ENCODE data around the gene OVOL1.

OVOL1 gene

DNA sequence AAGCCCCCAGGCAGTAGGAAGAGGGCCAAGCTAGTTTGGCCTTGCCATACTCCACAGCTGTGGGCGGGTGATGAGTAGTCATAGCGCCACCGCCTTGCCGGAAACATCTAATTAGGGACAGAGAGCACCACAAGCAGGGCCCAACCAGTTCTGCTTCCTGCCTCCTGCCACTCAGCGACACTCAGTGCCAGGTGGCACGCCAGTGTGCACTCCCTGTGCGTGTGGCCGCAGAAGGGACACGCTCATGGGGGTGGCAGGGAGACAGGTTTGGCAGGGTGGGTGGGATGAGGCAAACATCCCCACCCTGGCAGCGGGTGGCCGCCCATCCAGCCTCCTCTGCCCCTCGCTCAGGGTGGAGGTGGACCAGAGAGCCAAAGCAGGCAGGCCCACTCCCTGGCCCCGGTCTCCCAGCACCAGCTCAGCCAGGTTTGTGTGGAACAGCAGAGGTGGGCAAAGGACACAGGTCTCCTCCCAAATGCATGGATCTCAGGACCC is 4.9 kb downstream of the OVOL1 start:
- Histone ChIP-seq H3K36me3 (ENCODE audit: control insufficient read depth, insufficient read depth, low read length) (no peaks in the 10 kb centered on the region), H3K27me3 (ENCODE audit: control insufficient read depth, insufficient read depth, low read length) (no peaks in the 10 kb centered on the region), H3K79me2 (peaks cover 22% of the 10 kb centered on the region), H3K4me3 (ENCODE audit: low read depth, low read length) (no peak overlapping the region), H3K4me2 (ENCODE audit: low read length) (no peak overlapping the region), H3K9ac (no peak overlapping the region), H3K27ac (no peak overlapping the region), H3K4me1 (peaks cover 18% of the 10 kb centered on the region), H3K9me3 (ENCODE audit: control insufficient read depth, low read length) (no peaks in the 10 kb centered on the region), H2AFZ (no peak overlapping the region)
- no peak for TF ChIP-seq CTCF (IDR thresholded peaks at IDR 0.05)

- no peak overlapping the region for H3K27ac ChIP-seq
- no peak overlapping the region for H2AFZ ChIP-seq
- no peak overlapping the region for H3K9ac ChIP-seq
- peaks cover 18% of the 10 kb centered on the region for H3K4me1 ChIP-seq
- H3K9me3 ChIP-seq (ENCODE audit: control insufficient read depth, low read length): no peaks in the 10 kb centered on the region
- H3K4me2 ChIP-seq (ENCODE audit: low read length): no peak overlapping the region
- H3K79me2 ChIP-seq: peaks cover 22% of the 10 kb centered on the region
- TF ChIP-seq CTCF (IDR thresholded peaks at IDR 0.05): no peak
- H3K27me3 ChIP-seq (ENCODE audit: control insufficient read depth, insufficient read depth, low read length): no peaks in the 10 kb centered on the region
- H3K4me3 ChIP-seq (ENCODE audit: low read depth, low read length): no peak overlapping the region
- H3K36me3 ChIP-seq (ENCODE audit: control insufficient read depth, insufficient read depth, low read length): no peaks in the 10 kb centered on the region
Observed at GRCh38 chr11:65792456-65792855, 5.6 kb downstream of the OVOL1 start.

DNA sequence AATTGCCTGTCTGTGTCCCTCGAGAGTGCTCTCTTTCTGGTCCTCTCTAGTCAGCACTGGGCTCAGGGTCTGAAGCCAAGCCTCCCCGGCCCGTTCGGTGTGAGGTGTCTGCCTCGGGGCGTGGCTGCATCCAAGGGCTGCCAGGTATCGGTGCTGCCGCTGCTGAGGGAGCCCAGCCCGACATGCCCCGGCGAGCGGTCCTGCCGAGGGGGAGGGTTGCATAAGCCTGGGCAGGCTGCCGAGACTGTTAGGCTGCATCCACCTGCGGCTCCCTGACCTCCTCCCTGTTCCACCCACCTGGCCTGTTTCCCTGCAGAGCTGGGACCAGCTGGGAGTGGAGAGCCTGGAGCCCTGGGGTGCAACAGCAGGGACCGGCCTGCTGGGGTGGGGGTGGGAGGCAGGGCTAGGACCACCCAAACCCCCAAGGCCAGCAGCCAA is 6.3 kb downstream of the OVOL1 start:
- Histone ChIP-seq H3K79me2 (peaks cover 22% of the 10 kb centered on the region), H3K36me3 (ENCODE audit: control insufficient read depth, insufficient read depth, low read length) (no peaks in the 10 kb centered on the region), H3K9ac (no peak overlapping the region), H2AFZ (no peak overlapping the region), H3K4me2 (ENCODE audit: low read length) (no peak overlapping the region), H3K9me3 (ENCODE audit: control insufficient read depth, low read length) (no peaks in the 10 kb centered on the region), H3K27ac (no peak overlapping the region), H3K27me3 (ENCODE audit: control insufficient read depth, insufficient read depth, low read length) (no peaks in the 10 kb centered on the region), H3K4me1 (peaks cover 17% of the 10 kb centered on the region), H3K4me3 (ENCODE audit: low read depth, low read length) (no peak overlapping the region)
- TF ChIP-seq CTCF (IDR thresholded peaks at IDR 0.05): no peak

DNA sequence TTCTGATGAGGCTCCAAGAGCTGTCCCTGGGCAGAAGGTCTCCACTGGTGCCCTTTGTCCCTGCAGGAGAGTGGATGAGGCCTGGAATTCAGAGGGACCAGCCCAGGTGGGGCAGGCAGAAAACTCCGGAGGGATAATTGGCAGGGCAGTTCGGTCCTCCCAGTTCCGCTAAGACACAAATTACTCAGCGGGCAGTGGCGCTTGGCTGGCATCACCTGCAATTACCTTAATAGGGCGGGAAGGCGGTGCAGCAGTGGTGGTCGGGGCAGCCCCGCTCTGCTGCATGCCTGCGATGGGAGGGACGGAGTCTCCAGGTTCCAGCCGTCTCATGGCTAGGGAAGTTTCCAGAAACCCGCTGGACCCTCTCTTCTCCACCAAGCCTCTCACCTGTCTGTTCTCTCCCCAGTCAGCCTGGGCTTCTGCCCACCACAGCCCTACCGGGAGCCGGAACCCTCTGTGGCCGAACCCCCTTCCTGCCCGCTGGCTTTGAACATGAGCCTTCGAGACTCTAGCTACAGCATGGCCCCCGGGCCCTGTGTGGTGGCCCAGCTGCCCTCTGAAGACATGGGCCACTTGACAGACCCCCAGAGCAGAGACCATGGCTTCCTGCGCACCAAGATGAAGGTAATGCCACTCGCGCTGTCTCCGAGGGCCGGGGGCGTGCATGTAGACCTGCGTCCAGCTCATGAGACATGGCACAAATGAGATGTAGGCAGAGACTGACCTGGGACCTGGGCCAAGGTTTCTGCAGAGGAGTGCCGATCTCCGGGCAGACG is 7.0 kb downstream of the OVOL1 start:
- Histone ChIP-seq H3K27ac (no peak overlapping the region), H3K4me1 (peaks cover 16% of the 10 kb centered on the region), H3K9ac (no peak overlapping the region), H3K27me3 (ENCODE audit: control insufficient read depth, insufficient read depth, low read length) (no peaks in the 10 kb centered on the region), H3K4me3 (ENCODE audit: low read depth, low read length) (no peak overlapping the region), H2AFZ (no peak overlapping the region), H3K9me3 (ENCODE audit: control insufficient read depth, low read length) (no peaks in the 10 kb centered on the region), H3K36me3 (ENCODE audit: control insufficient read depth, insufficient read depth, low read length) (no peaks in the 10 kb centered on the region), H3K4me2 (ENCODE audit: low read length) (no peak overlapping the region), H3K79me2 (peaks cover 22% of the 10 kb centered on the region)
- no peak for TF ChIP-seq CTCF (IDR thresholded peaks at IDR 0.05)
